Thyroid gland (tissue), 4 donors: ENCODE results near the gene OR51A4. TPM values are rescaled to one million over a fixed set of nuclear protein-coding genes. Genes with fewer than 3 reads are reported as not detected.

Experiments used
- DNase-seq, 2 donors: peaks; one replicate each; pipeline ENCODE4 v3.0.0-alpha.2; 2019
- H3K27ac ChIP-seq, 3 donors: fragments of 200-600 bp; sonication (generic); 1 replicate in 2 of 3; 2 replicates in 1 of 3; pipeline ENCODE4 v1.5.1; 2016 to 2019; ENCODE audit warnings: mild to moderate bottlenecking in 1 of 3, moderate library complexity in 1 of 3
- H3K27me3 ChIP-seq: fragments of 200-600 bp; sonication (generic); one replicate; pipeline ENCODE4 v1.5.1; 2019
- H3K36me3 ChIP-seq, 2 donors: fragments of 200-600 bp; sonication (generic); one replicate each; pipeline ENCODE4 v1.5.1; 2016 to 2019
- H3K4me1 ChIP-seq, 2 donors: fragments of 200-600 bp; sonication (generic); one replicate each; pipeline ENCODE4 v1.5.1; 2017 to 2019
- H3K4me3 ChIP-seq, 3 donors: fragments of 200-600 bp; sonication (generic); replicated peaks in 1 of 3; 1 replicate in 2 of 3; 2 replicates in 1 of 3; pipeline ENCODE4 v1.5.1; 2016; ENCODE audit warnings: mild to moderate bottlenecking in 1 of 3
- H3K9me3 ChIP-seq: fragments of 200-600 bp; sonication (generic); one replicate; pipeline ENCODE4 v1.5.1; 2017
- CTCF ChIP-seq, 6 experiments: fragments of 200-600 bp in 3 of 6; fragments of 450-650 bp in 3 of 6; sonication (generic) in 3 of 6; IDR thresholded peaks; one replicate each; pipeline ENCODE4 v1.5.1; 2016 to 2019; ENCODE audit warnings: antibody characterized with exemption in 6 of 6, mild to moderate bottlenecking in 2 of 6, inconsistent platforms in 1 of 6, moderate library complexity in 1 of 6
- POLR2A ChIP-seq, 2 donors: fragments of 450-650 bp; IDR thresholded peaks; one replicate each; pipeline ENCODE4 v1.6.1; 2017; ENCODE audit warnings: antibody characterized with exemption in 2 of 2, mild to moderate bottlenecking in 2 of 2, moderate library complexity in 1 of 2
- WGBS, 2 donors: methylation state at CpG; one replicate each; pipeline ENCODE4 v1.1.5; 2017; 5-methylcytosine and 5-hydroxymethylcytosine counted together
- intact Hi-C: fragments of 100-400 bp; cut with DNase I; formaldehyde crosslinking; loops from one replicate; pipeline ENCODE4 v1.15.1; 2023
- total RNA-seq, 4 donors: library from RNA; depleted of rRNA; stranded (reverse); fragments of >200 nt; gene quantifications; one replicate each; pipeline ENCODE4 v1.2.3, GENCODE V29; 2016

The OR51A4 gene
- total RNA-seq, 4 donors from 2014 or later: not detected

DNA sequence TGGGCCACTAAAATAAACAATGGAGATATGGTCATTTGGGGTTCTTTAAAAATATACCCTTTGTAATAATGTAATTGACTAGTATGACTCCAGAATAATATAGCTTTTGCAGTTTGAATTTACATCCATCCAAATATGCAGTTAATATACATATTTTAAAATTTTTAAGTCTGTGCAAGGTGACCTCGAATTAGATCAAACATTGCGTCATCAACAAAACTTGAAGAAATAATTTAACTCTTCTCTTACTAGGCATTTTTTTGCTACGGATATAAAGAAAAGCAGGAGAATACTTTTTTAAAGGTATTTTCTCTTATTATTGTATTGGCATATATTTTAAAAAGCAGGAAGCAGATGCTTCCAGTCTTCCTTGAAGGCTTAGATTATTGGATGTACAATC is 10.7 kb downstream of the OR51A4 start:
- Histone ChIP-seq H3K27ac (no peak overlapping the region), H3K27me3 (no peaks in the 10 kb centered on the region), H3K36me3 (no peaks in the 10 kb centered on the region), H3K9me3 (no peaks in the 10 kb centered on the region), H3K4me3 (no peak overlapping the region), H3K4me1 (no peaks in the 10 kb centered on the region)
- WGBS, 2 donors: 85 to 89% methylated on average over 3 of the region's 3 CpGs
- TF ChIP-seq POLR2A (IDR thresholded peaks at IDR 0.05) (no peak), CTCF (IDR thresholded peaks at IDR 0.05) (no peak)
- intact Hi-C loops: no loop called here
- no peak for DNase-seq

GRCh38 chr11:4932751-4933150 is 14.7 kb downstream of the OR51A4 start:
- TF ChIP-seq POLR2A (IDR thresholded peaks at IDR 0.05) (no peak), CTCF (IDR thresholded peaks at IDR 0.05) (no peak)
- H3K4me1 ChIP-seq: no peaks in the 10 kb centered on the region
- H3K36me3 ChIP-seq: no peaks in the 10 kb centered on the region
- no peaks in the 10 kb centered on the region for H3K27me3 ChIP-seq
- no peak for DNase-seq
- no peak overlapping the region for H3K4me3 ChIP-seq
- 53 to 56% methylated on average over 4 of the region's 4 CpGs for WGBS, 2 donors
- no peaks in the 10 kb centered on the region for H3K9me3 ChIP-seq
- no peak overlapping the region for H3K27ac ChIP-seq
- intact Hi-C loops: no loop called here

GRCh38 chr11:4926608-4927007 is 20.8 kb downstream of the OR51A4 start:
- no peak for DNase-seq
- H3K27ac ChIP-seq: no peak overlapping the region
- intact Hi-C loops: no loop called here
- no peaks in the 10 kb centered on the region for H3K27me3 ChIP-seq
- H3K9me3 ChIP-seq: no peaks in the 10 kb centered on the region
- H3K4me1 ChIP-seq: no peaks in the 10 kb centered on the region
- TF ChIP-seq CTCF (IDR thresholded peaks at IDR 0.05) (no peak), POLR2A (IDR thresholded peaks at IDR 0.05) (no peak)
- H3K4me3 ChIP-seq: no peak overlapping the region
- no peaks in the 10 kb centered on the region for H3K36me3 ChIP-seq

DNA sequence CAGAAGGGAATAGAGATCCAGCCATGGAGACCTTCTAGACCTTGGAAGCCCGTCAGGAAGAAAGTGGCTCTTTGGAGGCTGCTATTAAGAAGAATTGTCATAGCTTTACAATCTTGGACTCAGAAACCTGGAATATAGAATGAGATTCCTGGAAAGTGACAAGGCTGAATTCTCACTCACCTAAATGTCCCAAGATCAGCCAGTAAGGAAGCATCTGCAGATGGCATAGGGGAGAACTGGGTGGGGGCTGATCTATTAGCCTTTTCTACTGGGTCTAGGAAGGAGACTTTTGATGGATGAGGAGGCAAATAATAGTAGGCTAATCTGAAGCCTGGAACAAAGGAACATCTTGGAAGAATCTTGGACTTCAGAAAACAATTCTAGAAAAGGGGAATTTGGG is 23.2 kb downstream of the OR51A4 start, which contains the start of gene OR51G1:
OR51G1 (minus strand) TSS at position 101 of the 400 bp plus-strand sequence; CDS start at position 101, 0 bp downstream.
- TF ChIP-seq CTCF (IDR thresholded peaks at IDR 0.05) (no peak), POLR2A (IDR thresholded peaks at IDR 0.05) (no peak)
- intact Hi-C loops: no loop called here
- 88 to 94% methylated on average over 1 of the region's 1 CpG for WGBS, 2 donors
- H3K9me3 ChIP-seq: no peaks in the 10 kb centered on the region
- DNase-seq: no peak
- H3K4me1 ChIP-seq: no peaks in the 10 kb centered on the region
- H3K27ac ChIP-seq: no peak within 1 kb of the TSS
- no peaks in the 10 kb centered on the region for H3K27me3 ChIP-seq
- no peaks in the 10 kb centered on the region for H3K36me3 ChIP-seq
- H3K4me3 ChIP-seq: no peak within 1 kb of the TSS

DNA sequence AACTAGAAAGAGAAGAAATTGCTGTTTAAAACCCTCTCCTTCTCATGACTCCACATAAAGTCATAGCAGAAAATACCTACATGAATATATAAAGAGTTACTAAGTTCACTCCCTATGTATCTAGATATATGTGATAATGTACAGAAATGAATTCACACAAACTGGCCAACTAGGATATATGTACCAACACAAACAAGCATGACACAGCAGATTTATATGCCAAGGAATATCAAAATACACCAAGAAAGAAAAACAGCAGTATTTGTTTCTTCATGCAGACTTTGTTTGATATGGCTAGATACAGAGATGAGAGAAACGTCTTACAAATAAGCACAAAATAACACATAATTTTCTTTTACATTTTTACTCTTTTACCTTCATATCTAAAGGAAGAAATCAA is 25.1 kb downstream of the OR51A4 start:
- Histone ChIP-seq H3K4me3 (no peak overlapping the region), H3K9me3 (no peaks in the 10 kb centered on the region), H3K4me1 (no peaks in the 10 kb centered on the region), H3K27me3 (no peaks in the 10 kb centered on the region), H3K36me3 (no peaks in the 10 kb centered on the region), H3K27ac (no peak overlapping the region)
- WGBS, 2 donors: 79 to 81% methylated on average over 1 of the region's 1 CpG
- DNase-seq: no peak
- TF ChIP-seq POLR2A (IDR thresholded peaks at IDR 0.05): no peak
- TF ChIP-seq CTCF (IDR thresholded peaks at IDR 0.05): no peak
- intact Hi-C loops: no loop called here
